ENCODE results near the gene GPATCH1. TPM values are rescaled to one million over a fixed set of nuclear protein-coding genes. Genes with fewer than 3 reads are reported as not detected.

Gene GPATCH1
- total and polyA plus RNA-seq, 2 of the 13 experiments (the other 11 are each of a cell fraction or from before 2014, with no cell fraction given): 6.8 to 6.9 TPM

DNA sequence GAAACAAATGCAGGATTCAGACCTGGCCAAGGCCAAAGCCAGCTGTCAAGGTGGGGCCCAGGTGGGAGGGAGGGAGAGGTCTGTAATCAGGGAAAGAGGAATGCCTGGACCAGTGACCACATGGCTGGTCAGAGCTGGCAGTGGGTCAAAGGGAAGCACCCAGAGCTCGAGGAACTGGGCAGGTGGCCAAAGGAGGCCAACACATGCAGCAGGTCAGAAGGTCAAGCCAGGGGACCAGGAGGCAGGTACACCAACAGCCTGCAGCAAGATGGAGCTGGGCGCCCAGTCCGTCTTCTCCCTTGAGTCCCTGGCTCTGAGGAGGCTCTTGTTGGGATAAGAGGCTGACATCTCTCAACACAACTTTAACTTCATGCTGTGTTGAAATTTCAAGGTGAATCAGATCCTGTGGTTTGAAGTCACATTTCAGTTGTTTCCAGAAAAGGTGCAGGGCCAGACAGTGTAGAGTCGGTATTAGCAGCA, 17.1 kb downstream of the GPATCH1 start (continued):
- 0 out of 2 replicates have a peak, but pooled peaks have one; percentile 19 for TF ChIP-seq HNF1A (IDR thresholded peaks at IDR 0.05; ENCODE audit: low read depth)
- TF ChIP-seq HNF1A (CRISPR knock-in tag; IDR thresholded peaks at IDR 0.05; ENCODE audit: borderline replicate concordance): peak; percentile 66; the same call in 1 of the 2 replicates
- TF ChIP-seq, protein P1, sequence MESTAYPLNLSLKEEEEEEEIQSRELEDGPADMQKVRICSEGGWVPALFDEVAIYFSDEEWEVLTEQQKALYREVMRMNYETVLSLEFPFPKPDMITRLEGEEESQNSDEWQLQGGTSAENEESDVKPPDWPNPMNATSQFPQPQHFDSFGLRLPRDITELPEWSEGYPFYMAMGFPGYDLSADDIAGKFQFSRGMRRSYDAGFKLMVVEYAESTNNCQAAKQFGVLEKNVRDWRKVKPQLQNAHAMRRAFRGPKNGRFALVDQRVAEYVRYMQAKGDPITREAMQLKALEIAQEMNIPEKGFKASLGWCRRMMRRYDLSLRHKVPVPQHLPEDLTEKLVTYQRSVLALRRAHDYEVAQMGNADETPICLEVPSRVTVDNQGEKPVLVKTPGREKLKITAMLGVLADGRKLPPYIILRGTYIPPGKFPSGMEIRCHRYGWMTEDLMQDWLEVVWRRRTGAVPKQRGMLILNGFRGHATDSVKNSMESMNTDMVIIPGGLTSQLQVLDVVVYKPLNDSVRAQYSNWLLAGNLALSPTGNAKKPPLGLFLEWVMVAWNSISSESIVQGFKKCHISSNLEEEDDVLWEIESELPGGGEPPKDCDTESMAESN (CRISPR knock-in tag; conservative IDR thresholded peaks at IDR 0.05): no peak
- TF ChIP-seq, protein P2, sequence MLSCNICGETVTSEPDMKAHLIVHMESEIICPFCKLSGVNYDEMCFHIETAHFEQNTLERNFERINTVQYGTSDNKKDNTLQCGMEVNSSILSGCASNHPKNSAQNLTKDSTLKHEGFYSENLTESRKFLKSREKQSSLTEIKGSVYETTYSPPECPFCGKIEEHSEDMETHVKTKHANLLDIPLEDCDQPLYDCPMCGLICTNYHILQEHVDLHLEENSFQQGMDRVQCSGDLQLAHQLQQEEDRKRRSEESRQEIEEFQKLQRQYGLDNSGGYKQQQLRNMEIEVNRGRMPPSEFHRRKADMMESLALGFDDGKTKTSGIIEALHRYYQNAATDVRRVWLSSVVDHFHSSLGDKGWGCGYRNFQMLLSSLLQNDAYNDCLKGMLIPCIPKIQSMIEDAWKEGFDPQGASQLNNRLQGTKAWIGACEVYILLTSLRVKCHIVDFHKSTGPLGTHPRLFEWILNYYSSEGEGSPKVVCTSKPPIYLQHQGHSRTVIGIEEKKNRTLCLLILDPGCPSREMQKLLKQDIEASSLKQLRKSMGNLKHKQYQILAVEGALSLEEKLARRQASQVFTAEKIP (CRISPR knock-in tag; IDR thresholded peaks at IDR 0.05; ENCODE audit: borderline replicate concordance): no peak
- peak; percentile 99 for TF ChIP-seq BCL6 (CRISPR knock-in tag; IDR thresholded peaks at IDR 0.05)
- TF ChIP-seq FOXO4 (CRISPR knock-in tag; conservative IDR thresholded peaks at IDR 0.05): no peak
- TF ChIP-seq ZKSCAN5 (CRISPR knock-in tag; IDR thresholded peaks at IDR 0.05): no peak
- peak; percentile 59; the same call in 1 of the 2 replicates for TF ChIP-seq SIX1 (CRISPR knock-in tag; IDR thresholded peaks at IDR 0.05; ENCODE audit: borderline replicate concordance)
- peak; percentile 23; the same call in 1 of the 2 replicates for TF ChIP-seq KDM2A (CRISPR knock-in tag; IDR thresholded peaks at IDR 0.05; ENCODE audit: borderline replicate concordance, low read depth)
- TF ChIP-seq ERF (CRISPR knock-in tag; IDR thresholded peaks at IDR 0.05): peak; percentile 45; the same call in 1 of the 2 replicates
- TF ChIP-seq TFDP1 (CRISPR knock-in tag; IDR thresholded peaks at IDR 0.05; ENCODE audit: borderline replicate concordance): peak; percentile 34; the same call in 1 of the 2 replicates
- no peak for TF ChIP-seq TP53 (CRISPR knock-in tag; conservative IDR thresholded peaks at IDR 0.05)
- peak; percentile 42; the same call in 1 of the 2 replicates for TF ChIP-seq KAT8 (CRISPR knock-in tag; IDR thresholded peaks at IDR 0.05)
- peak; percentile 42; the same call in 1 of the 2 replicates for TF ChIP-seq MNT (IDR thresholded peaks at IDR 0.05)
- peak; percentile 48; the same call in 1 of the 2 replicates for TF ChIP-seq RCOR2 (CRISPR knock-in tag; IDR thresholded peaks at IDR 0.05)
- peak; percentile 95 for TF ChIP-seq NR2F6 (IDR thresholded peaks at IDR 0.05)
- peak; percentile 99 for TF ChIP-seq NR2F6 (CRISPR knock-in tag; IDR thresholded peaks at IDR 0.05)
- peak; percentile 66; the same call in 1 of the 2 replicates for TF ChIP-seq SOX5 (CRISPR knock-in tag; IDR thresholded peaks at IDR 0.05; ENCODE audit: borderline replicate concordance)
- TF ChIP-seq TCF7 (IDR thresholded peaks at IDR 0.05; ENCODE audit: low read depth): 0 out of 2 replicates have a peak, but pooled peaks have one; percentile 26
